Hepatocyte (in vitro differentiated cells): Measurements from ENCODE around the gene CLIC5. TPM values are rescaled to one million over a fixed set of nuclear protein-coding genes. Genes with fewer than 3 reads are reported as not detected.
A peak's percentile ranks its signal among the peaks of the same experiment; 100 is the strongest.

ENCODE experiments used
- DNase-seq: peaks from one replicate; pipeline ENCODE4 v3.0.0-alpha.2; 2016; ENCODE audit warnings: low spot score
- H2AFZ ChIP-seq: fragments of 200-600 bp; sonication (generic); 2 replicates; pipeline ENCODE4 v1.6.0; 2016; ENCODE audit warnings: antibody characterized with exemption, mild to moderate bottlenecking
- H3K27ac ChIP-seq: fragments of 200-600 bp; sonication (generic); 2 replicates; pipeline ENCODE4 v1.5.1; 2016; ENCODE audit warnings: mild to moderate bottlenecking
- H3K27me3 ChIP-seq: fragments of 200-600 bp; sonication (generic); 2 replicates; pipeline ENCODE4 v1.6.1; 2016
- H3K36me3 ChIP-seq: fragments of 200-600 bp; sonication (generic); replicated peaks from 2 replicates; pipeline ENCODE4 v1.5.1; 2016; ENCODE audit warnings: low read depth; ENCODE audit not compliant: insufficient read depth
- H3K4me1 ChIP-seq: fragments of 200-600 bp; sonication (generic); 2 replicates; pipeline ENCODE4 v1.5.1; 2016; ENCODE audit warnings: mild to moderate bottlenecking, moderate library complexity; ENCODE audit not compliant: insufficient read depth
- H3K4me2 ChIP-seq: fragments of 200-600 bp; sonication (generic); 2 replicates; pipeline ENCODE4 v1.6.0; 2016
- H3K4me3 ChIP-seq: fragments of 200-600 bp; sonication (generic); 2 replicates; pipeline ENCODE4 v1.5.1; 2016; ENCODE audit warnings: mild to moderate bottlenecking
- H3K79me2 ChIP-seq: fragments of 200-600 bp; sonication (generic); 2 replicates; pipeline ENCODE4 v1.6.0; 2017; ENCODE audit warnings: mild to moderate bottlenecking
- H3K9me2 ChIP-seq: fragments of 200-600 bp; sonication (generic); replicated peaks from 2 replicates; pipeline ENCODE4 v1.6.0; 2017; ENCODE audit warnings: mild to moderate bottlenecking; ENCODE audit not compliant: insufficient read depth
- H3K9me3 ChIP-seq: fragments of 200-600 bp; sonication (generic); 2 replicates; pipeline ENCODE4 v1.5.1; 2016; ENCODE audit warnings: low read depth, mild to moderate bottlenecking
- H4K20me1 ChIP-seq: fragments of 200-600 bp; sonication (generic); 2 replicates; pipeline ENCODE4 v1.6.0; 2016; ENCODE audit warnings: mild to moderate bottlenecking; ENCODE audit not compliant: insufficient read depth, poor library complexity, severe bottlenecking
- EZH2 ChIP-seq: fragments of 200-600 bp; sonication (generic); IDR thresholded peaks from 2 replicates; pipeline ENCODE4 v1.6.1; 2016; ENCODE audit warnings: antibody characterized with exemption, mild to moderate bottlenecking, borderline replicate concordance
- EZH2phosphoT487 ChIP-seq: fragments of 200-600 bp; sonication (generic); IDR thresholded peaks from one replicate; pipeline ENCODE4 v1.6.1; 2018; ENCODE audit warnings: antibody characterized with exemption, mild to moderate bottlenecking, low read depth, moderate library complexity; ENCODE audit not compliant: unreplicated experiment, severe bottlenecking
- WGBS: methylation state at CpG from one replicate; pipeline ENCODE4 v1.1.6; 2016; ENCODE audit warnings: low lambda C conversion rate; ENCODE audit errors: missing lambda C conversion rate; 5-methylcytosine and 5-hydroxymethylcytosine counted together
- polyA plus RNA-seq: library from polyadenylated mRNA; unstranded; fragments of >200 nt; fragmentation: Nextera tagmentation; extraction: Ambion mirVana; gene quantifications from 2 replicates; pipeline ENCODE4 v1.2.1, GENCODE V29; 2016
- total RNA-seq: library from RNA; depleted of rRNA; stranded (reverse); fragments of >200 nt; gene quantifications from 2 replicates; pipeline ENCODE4 v1.2.3, GENCODE V29; 2014
- TF ChIP-seq, protein P1 (sequence below): fragments of 200-600 bp; sonication (generic); IDR thresholded peaks from 2 replicates; pipeline ENCODE4 v1.5.1; 2016; ENCODE audit warnings: antibody characterized with exemption, mild to moderate bottlenecking; ENCODE audit not compliant: poor library complexity

The CLIC5 gene
- total and polyA plus RNA-seq, 2 experiments from 2014 or later, result 6.0 to 12.1 TPM

DNA sequence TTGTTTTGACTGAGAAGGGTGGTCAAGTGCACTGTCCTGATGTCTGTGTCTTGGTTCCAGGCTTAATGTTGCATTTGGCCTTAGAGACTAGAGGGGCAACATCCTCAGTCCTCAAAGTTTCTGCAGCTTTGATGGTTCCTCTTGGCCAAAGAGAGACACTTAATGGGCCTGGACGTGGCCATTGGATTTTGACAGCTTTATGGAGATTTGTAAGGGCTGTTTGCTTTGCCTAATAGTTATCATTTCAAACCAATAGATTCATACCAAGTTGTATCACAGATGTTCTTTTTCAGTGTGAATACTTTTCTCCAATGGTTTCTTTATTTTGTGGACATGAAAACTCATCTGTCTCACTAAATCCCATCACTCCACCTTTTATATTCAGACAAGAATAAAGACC, 45.8 kb upstream of the CLIC5 start:
- no peak for DNase-seq
- no peaks in the 10 kb centered on the region for H4K20me1 ChIP-seq
- H3K79me2 ChIP-seq, result no peaks in the 10 kb centered on the region
- no peaks in the 10 kb centered on the region for H3K36me3 ChIP-seq
- TF ChIP-seq EZH2 (no peak), EZH2phosphoT487 (no peak)
- TF ChIP-seq, protein P1, sequence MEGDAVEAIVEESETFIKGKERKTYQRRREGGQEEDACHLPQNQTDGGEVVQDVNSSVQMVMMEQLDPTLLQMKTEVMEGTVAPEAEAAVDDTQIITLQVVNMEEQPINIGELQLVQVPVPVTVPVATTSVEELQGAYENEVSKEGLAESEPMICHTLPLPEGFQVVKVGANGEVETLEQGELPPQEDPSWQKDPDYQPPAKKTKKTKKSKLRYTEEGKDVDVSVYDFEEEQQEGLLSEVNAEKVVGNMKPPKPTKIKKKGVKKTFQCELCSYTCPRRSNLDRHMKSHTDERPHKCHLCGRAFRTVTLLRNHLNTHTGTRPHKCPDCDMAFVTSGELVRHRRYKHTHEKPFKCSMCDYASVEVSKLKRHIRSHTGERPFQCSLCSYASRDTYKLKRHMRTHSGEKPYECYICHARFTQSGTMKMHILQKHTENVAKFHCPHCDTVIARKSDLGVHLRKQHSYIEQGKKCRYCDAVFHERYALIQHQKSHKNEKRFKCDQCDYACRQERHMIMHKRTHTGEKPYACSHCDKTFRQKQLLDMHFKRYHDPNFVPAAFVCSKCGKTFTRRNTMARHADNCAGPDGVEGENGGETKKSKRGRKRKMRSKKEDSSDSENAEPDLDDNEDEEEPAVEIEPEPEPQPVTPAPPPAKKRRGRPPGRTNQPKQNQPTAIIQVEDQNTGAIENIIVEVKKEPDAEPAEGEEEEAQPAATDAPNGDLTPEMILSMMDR, result no peak
- no peak overlapping the region for H3K4me2 ChIP-seq
- no peak overlapping the region for H3K4me3 ChIP-seq
- no peak overlapping the region for H2AFZ ChIP-seq
- H3K27ac ChIP-seq, result peak overlapping the region; percentile 76
- WGBS, result 88% methylated on average over 1 of the region's 1 CpG
- no peaks in the 10 kb centered on the region for H3K9me2 ChIP-seq
- H3K9me3 ChIP-seq, result no peaks in the 10 kb centered on the region
- no peaks in the 10 kb centered on the region for H3K27me3 ChIP-seq
- peaks cover 9% of the 10 kb centered on the region for H3K4me1 ChIP-seq

DNA sequence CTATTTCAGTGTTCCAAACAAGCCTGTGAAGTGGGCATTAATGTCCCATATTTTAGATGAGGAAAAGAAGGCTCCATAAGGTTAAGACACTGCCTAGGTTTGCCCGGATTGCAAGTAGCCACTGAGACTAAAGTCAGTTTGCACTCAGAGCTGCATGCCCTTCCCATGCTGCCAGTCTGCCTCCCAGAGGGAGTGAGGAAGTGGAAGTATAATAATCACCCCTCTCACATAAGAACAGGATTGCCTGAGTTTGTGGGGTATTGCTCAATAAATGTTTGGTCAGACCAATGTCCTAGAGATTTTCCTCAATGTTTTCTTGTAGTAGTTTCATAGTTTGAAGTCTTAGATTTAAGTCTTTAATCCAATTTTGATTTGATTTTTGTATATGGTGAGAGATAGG, 43.9 kb upstream of the CLIC5 start:
- Histone ChIP-seq H3K9me2 (no peaks in the 10 kb centered on the region), H3K4me1 (peaks cover 11% of the 10 kb centered on the region), H2AFZ (no peak overlapping the region), H3K9me3 (no peaks in the 10 kb centered on the region), H3K27me3 (no peaks in the 10 kb centered on the region), H3K4me2 (no peak overlapping the region), H3K27ac (no peak overlapping the region), H3K36me3 (no peaks in the 10 kb centered on the region), H4K20me1 (no peaks in the 10 kb centered on the region), H3K4me3 (no peak overlapping the region), H3K79me2 (no peaks in the 10 kb centered on the region)
- 89% methylated on average over 1 of the region's 1 CpG for WGBS
- no peak for DNase-seq
- TF ChIP-seq EZH2 (no peak), EZH2phosphoT487 (no peak)
- TF ChIP-seq, protein P1, result no peak

DNA sequence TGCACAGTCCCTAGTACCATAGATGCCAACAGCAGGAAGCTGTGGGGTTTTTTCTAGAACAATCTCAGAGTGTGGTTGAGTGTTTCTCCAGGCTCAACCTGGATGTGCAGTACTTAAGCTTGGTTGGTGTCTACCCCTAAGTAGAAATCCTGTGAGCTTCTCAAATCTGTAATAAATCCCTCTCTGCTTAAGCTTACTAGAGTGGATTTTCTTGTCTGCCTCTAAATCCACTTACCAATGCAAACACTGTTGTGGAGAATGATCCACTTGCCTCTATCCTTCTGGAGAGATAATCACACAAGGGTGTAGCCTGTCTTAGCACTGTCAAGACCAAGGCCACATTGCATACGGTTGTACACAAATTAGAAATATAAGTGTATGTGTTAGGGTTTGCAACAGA, 43.3 kb upstream of the CLIC5 start:
- H3K27ac ChIP-seq, result no peak overlapping the region
- H3K4me3 ChIP-seq, result no peak overlapping the region
- no peaks in the 10 kb centered on the region for H3K9me2 ChIP-seq
- no peaks in the 10 kb centered on the region for H4K20me1 ChIP-seq
- no peak overlapping the region for H2AFZ ChIP-seq
- no peaks in the 10 kb centered on the region for H3K27me3 ChIP-seq
- no peaks in the 10 kb centered on the region for H3K36me3 ChIP-seq
- no peaks in the 10 kb centered on the region for H3K9me3 ChIP-seq
- H3K79me2 ChIP-seq, result no peaks in the 10 kb centered on the region
- 72% methylated on average over 1 of the region's 1 CpG for WGBS
- no peak overlapping the region for H3K4me2 ChIP-seq
- peaks cover 18% of the 10 kb centered on the region for H3K4me1 ChIP-seq
- DNase-seq, result no peak
- TF ChIP-seq EZH2phosphoT487 (no peak), EZH2 (no peak)
- TF ChIP-seq, protein P1, result no peak

DNA sequence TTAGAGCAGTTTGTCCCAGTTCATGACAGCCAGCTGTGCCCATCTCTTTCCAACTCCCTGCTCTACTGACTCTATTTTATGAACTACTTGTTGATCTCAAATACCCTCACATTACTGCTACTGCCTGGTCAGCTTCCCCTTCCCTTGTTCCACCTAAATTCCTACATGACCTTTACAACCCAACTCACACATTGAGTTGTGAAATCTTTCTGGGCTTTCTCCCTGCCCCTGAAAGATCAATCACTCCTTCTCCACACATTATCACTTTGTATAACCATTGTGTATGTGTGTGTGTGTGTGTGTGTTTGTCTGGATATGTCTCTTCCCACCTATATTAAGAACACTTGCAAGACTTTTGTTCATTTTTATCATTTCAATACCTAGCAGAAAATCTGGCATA, 42.1 kb upstream of the CLIC5 start:
- no peak overlapping the region for H3K4me2 ChIP-seq
- no peaks in the 10 kb centered on the region for H3K36me3 ChIP-seq
- TF ChIP-seq EZH2phosphoT487 (no peak), EZH2 (no peak)
- TF ChIP-seq, protein P1, result no peak
- H2AFZ ChIP-seq, result no peak overlapping the region
- H3K79me2 ChIP-seq, result no peaks in the 10 kb centered on the region
- no peak overlapping the region for H3K4me3 ChIP-seq
- no peaks in the 10 kb centered on the region for H3K9me2 ChIP-seq
- no peaks in the 10 kb centered on the region for H4K20me1 ChIP-seq
- H3K9me3 ChIP-seq, result no peaks in the 10 kb centered on the region
- H3K4me1 ChIP-seq, result peaks cover 15% of the 10 kb centered on the region
- H3K27me3 ChIP-seq, result no peaks in the 10 kb centered on the region
- no peak for DNase-seq
- H3K27ac ChIP-seq, result no peak overlapping the region
